ENCODE results near the gene POR. TPM values are rescaled to one million over a fixed set of nuclear protein-coding genes. Genes with fewer than 3 reads are reported as not detected.

The POR gene
- polyA plus RNA-seq, 1 donor from 2014 or later, result 61.2 TPM

DNA sequence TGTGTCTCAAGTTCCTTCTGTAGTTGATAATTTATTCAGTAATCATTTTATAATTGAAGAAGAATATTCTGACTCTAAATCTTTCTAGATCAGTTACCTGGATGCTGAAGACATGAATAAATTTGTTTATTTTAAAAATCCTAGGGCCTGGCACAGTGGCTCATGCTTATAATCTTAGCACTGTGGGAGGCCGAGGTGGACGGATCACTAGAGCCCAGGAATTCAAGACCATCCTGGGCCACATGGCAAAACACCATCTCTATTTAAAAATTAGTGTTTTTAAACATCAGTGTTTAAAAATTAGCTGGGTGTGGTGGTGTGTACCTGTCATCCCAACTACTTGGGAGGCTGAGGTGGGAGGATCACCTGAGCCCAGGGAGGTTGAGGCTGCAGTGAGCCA, 9.3 kb downstream of the POR start:
- no peaks in the 10 kb centered on the region for H4K20me1 ChIP-seq (ENCODE audit: insufficient read depth)

DNA sequence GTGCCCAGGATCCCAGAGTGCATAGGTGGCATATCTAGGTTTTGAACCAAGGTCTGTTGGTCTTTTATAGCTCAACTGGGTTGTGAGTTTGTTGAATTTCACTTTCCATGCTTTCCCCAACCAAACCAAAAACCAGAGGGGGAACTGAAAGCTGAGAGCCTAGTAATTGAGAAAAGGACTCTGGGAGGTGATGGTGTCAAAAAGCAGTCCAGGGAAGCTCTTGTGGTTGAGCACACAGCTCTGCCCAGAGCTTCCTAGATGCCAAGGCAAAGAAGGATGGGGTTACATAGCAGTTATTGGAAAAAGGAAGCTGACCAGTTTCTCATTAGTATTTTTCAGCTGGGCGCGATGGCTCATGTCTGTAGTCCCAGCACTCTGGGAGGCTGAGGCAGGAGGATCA, 9.9 kb downstream of the POR start:
- Histone ChIP-seq H4K20me1 (ENCODE audit: insufficient read depth) (no peaks in the 10 kb centered on the region), H3K9me3 (ENCODE audit: low read length) (no peaks in the 10 kb centered on the region), H3K9me2 (ENCODE audit: insufficient read depth, low read length) (no peaks in the 10 kb centered on the region), H3K4me3 (ENCODE audit: low read length) (no peak overlapping the region), H3K36me3 (ENCODE audit: insufficient read depth, low read length) (no peaks in the 10 kb centered on the region), H3K9ac (ENCODE audit: low read length) (no peak overlapping the region), H3F3A (ENCODE audit: insufficient read depth, low read length, poor library complexity, severe bottlenecking) (no peaks in the 10 kb centered on the region), H3K27me3 (ENCODE audit: insufficient read depth, low read depth, low read length) (no peaks in the 10 kb centered on the region), H3K27ac (ENCODE audit: low read length) (no peak overlapping the region), H2AFZ (ENCODE audit: low read depth, low read length) (no peak overlapping the region), H3K79me2 (replicated peaks; ENCODE audit: insufficient read depth, low read length) (peaks cover 10% of the 10 kb centered on the region), H3K4me2 (ENCODE audit: low read length) (no peak overlapping the region)
- TF ChIP-seq, protein P1, sequence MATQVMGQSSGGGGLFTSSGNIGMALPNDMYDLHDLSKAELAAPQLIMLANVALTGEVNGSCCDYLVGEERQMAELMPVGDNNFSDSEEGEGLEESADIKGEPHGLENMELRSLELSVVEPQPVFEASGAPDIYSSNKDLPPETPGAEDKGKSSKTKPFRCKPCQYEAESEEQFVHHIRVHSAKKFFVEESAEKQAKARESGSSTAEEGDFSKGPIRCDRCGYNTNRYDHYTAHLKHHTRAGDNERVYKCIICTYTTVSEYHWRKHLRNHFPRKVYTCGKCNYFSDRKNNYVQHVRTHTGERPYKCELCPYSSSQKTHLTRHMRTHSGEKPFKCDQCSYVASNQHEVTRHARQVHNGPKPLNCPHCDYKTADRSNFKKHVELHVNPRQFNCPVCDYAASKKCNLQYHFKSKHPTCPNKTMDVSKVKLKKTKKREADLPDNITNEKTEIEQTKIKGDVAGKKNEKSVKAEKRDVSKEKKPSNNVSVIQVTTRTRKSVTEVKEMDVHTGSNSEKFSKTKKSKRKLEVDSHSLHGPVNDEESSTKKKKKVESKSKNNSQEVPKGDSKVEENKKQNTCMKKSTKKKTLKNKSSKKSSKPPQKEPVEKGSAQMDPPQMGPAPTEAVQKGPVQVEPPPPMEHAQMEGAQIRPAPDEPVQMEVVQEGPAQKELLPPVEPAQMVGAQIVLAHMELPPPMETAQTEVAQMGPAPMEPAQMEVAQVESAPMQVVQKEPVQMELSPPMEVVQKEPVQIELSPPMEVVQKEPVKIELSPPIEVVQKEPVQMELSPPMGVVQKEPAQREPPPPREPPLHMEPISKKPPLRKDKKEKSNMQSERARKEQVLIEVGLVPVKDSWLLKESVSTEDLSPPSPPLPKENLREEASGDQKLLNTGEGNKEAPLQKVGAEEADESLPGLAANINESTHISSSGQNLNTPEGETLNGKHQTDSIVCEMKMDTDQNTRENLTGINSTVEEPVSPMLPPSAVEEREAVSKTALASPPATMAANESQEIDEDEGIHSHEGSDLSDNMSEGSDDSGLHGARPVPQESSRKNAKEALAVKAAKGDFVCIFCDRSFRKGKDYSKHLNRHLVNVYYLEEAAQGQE (IDR thresholded peaks at IDR 0.05; ENCODE audit: borderline replicate concordance), result no peak
- TF ChIP-seq SMC3 (conservative IDR thresholded peaks at IDR 0.05; ENCODE audit: poor library complexity) (no peak), POLR2AphosphoS5 (IDR thresholded peaks at IDR 0.05) (no peak), TAF1 (IDR thresholded peaks at IDR 0.05; ENCODE audit: low read depth) (no peak), EZH2 (IDR thresholded peaks at IDR 0.05; ENCODE audit: borderline replicate concordance, insufficient read depth, low read length, poor library complexity, severe bottlenecking) (no peak), RAD21 (conservative IDR thresholded peaks at IDR 0.05) (no peak), MXI1 (conservative IDR thresholded peaks at IDR 0.05; ENCODE audit: poor library complexity, severe bottlenecking) (no peak), EP300 (conservative IDR thresholded peaks at IDR 0.05; ENCODE audit: poor library complexity, severe bottlenecking) (no peak)
- TF ChIP-seq, protein P2, sequence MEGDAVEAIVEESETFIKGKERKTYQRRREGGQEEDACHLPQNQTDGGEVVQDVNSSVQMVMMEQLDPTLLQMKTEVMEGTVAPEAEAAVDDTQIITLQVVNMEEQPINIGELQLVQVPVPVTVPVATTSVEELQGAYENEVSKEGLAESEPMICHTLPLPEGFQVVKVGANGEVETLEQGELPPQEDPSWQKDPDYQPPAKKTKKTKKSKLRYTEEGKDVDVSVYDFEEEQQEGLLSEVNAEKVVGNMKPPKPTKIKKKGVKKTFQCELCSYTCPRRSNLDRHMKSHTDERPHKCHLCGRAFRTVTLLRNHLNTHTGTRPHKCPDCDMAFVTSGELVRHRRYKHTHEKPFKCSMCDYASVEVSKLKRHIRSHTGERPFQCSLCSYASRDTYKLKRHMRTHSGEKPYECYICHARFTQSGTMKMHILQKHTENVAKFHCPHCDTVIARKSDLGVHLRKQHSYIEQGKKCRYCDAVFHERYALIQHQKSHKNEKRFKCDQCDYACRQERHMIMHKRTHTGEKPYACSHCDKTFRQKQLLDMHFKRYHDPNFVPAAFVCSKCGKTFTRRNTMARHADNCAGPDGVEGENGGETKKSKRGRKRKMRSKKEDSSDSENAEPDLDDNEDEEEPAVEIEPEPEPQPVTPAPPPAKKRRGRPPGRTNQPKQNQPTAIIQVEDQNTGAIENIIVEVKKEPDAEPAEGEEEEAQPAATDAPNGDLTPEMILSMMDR (IDR thresholded peaks at IDR 0.05; ENCODE audit: poor library complexity, severe bottlenecking), result no peak

More for the DNA sequence above, 9.3 kb downstream of the POR start:
- Histone ChIP-seq H3F3A (ENCODE audit: insufficient read depth, low read length, poor library complexity, severe bottlenecking) (no peaks in the 10 kb centered on the region), H2AFZ (ENCODE audit: low read depth, low read length) (no peak overlapping the region), H3K9me2 (ENCODE audit: insufficient read depth, low read length) (no peaks in the 10 kb centered on the region), H3K4me2 (ENCODE audit: low read length) (no peak overlapping the region), H3K9ac (ENCODE audit: low read length) (no peak overlapping the region), H3K36me3 (ENCODE audit: insufficient read depth, low read length) (no peaks in the 10 kb centered on the region), H3K27me3 (ENCODE audit: insufficient read depth, low read depth, low read length) (no peaks in the 10 kb centered on the region), H3K9me3 (ENCODE audit: low read length) (no peaks in the 10 kb centered on the region), H3K4me3 (ENCODE audit: low read length) (no peak overlapping the region), H3K27ac (ENCODE audit: low read length) (no peak overlapping the region), H3K79me2 (replicated peaks; ENCODE audit: insufficient read depth, low read length) (peaks cover 15% of the 10 kb centered on the region)
- TF ChIP-seq, protein P1 (IDR thresholded peaks at IDR 0.05; ENCODE audit: borderline replicate concordance), result no peak
- TF ChIP-seq RAD21 (conservative IDR thresholded peaks at IDR 0.05), result no peak
- TF ChIP-seq, protein P2 (IDR thresholded peaks at IDR 0.05; ENCODE audit: poor library complexity, severe bottlenecking), result no peak
- no peak for TF ChIP-seq MXI1 (conservative IDR thresholded peaks at IDR 0.05; ENCODE audit: poor library complexity, severe bottlenecking)
- TF ChIP-seq EZH2 (IDR thresholded peaks at IDR 0.05; ENCODE audit: borderline replicate concordance, insufficient read depth, low read length, poor library complexity, severe bottlenecking), result no peak
- no peak for TF ChIP-seq EP300 (conservative IDR thresholded peaks at IDR 0.05; ENCODE audit: poor library complexity, severe bottlenecking)
- no peak for TF ChIP-seq SMC3 (conservative IDR thresholded peaks at IDR 0.05; ENCODE audit: poor library complexity)
- TF ChIP-seq POLR2AphosphoS5 (IDR thresholded peaks at IDR 0.05), result no peak
- TF ChIP-seq TAF1 (IDR thresholded peaks at IDR 0.05; ENCODE audit: low read depth), result no peak

All from neural cell (in vitro differentiated cells).